HepG2 (cell line): ENCODE data around the gene TMEM200A.

Experiments
- CBX2 ChIP-seq, 2 experiments: fragments of 200-600 bp in 1 of 2; sonication (generic); formaldehyde crosslinking in 1 of 2; IDR thresholded peaks; 2 replicates each; pipeline versions ENCODE4 v1.7.0 to v1.8.1; 2018 to 2022; ENCODE audit warnings: low read depth in 2 of 2, low read length in 1 of 2, mild to moderate bottlenecking in 1 of 2, missing genetic modification reagents in 1 of 2
- ESRRA ChIP-seq: sonication (generic); formaldehyde crosslinking; IDR thresholded peaks from 2 replicates; pipeline ENCODE4 v1.5.1; 2020; ENCODE audit warnings: mild to moderate bottlenecking, low read depth, missing genetic modification reagents
- GABPA ChIP-seq, 2 experiments: IDR thresholded peaks; 2 replicates each; pipeline ENCODE4 v1.6.1; 2011 to 2016; ENCODE audit warnings: low read depth in 2 of 2, low read length in 1 of 2, missing biosample characterization in 1 of 2, missing genetic modification characterization in 1 of 2
- POLR2AphosphoS5 ChIP-seq: IDR thresholded peaks from 2 replicates; pipeline ENCODE4 v1.6.1; 2012; ENCODE audit warnings: low read depth, low read length
- ZNF431 ChIP-seq: sonication (generic); formaldehyde crosslinking; IDR thresholded peaks from 2 replicates; pipeline ENCODE4 v1.9.0; 2022; ENCODE audit warnings: missing genetic modification reagents, low read depth, mild to moderate bottlenecking, borderline replicate concordance
- ZNF629 ChIP-seq: sonication (generic); formaldehyde crosslinking; conservative IDR thresholded peaks from 2 replicates; pipeline ENCODE4 v1.5.0; 2020; ENCODE audit warnings: missing genetic modification reagents
- TF ChIP-seq, protein P1 (sequence below): sonication (generic); formaldehyde crosslinking; IDR thresholded peaks from 2 replicates; pipeline ENCODE4 v1.4.0; 2020; ENCODE audit warnings: mild to moderate bottlenecking, missing genetic modification reagents, borderline replicate concordance
- TF ChIP-seq, protein P2 (sequence below): sonication (generic); formaldehyde crosslinking; IDR thresholded peaks from 2 replicates; pipeline ENCODE4 v1.4.0; 2020; ENCODE audit warnings: missing genetic modification reagents
- TF ChIP-seq, protein P3 (sequence below): sonication (generic); formaldehyde crosslinking; IDR thresholded peaks from 2 replicates; pipeline ENCODE4 v1.4.0; 2020; ENCODE audit warnings: missing genetic modification reagents
- TF ChIP-seq, protein P4 (sequence below): sonication (generic); formaldehyde crosslinking; IDR thresholded peaks from 2 replicates; pipeline ENCODE4 v1.9.0; 2022; ENCODE audit warnings: missing genetic modification reagents, mild to moderate bottlenecking, borderline replicate concordance
- TF ChIP-seq, protein P5 (sequence below): sonication (generic); formaldehyde crosslinking; IDR thresholded peaks from one replicate; pipeline ENCODE4 v1.5.1; 2020; ENCODE audit warnings: mild to moderate bottlenecking, missing genetic modification reagents; ENCODE audit errors: not compliant biosample characterization
- TF ChIP-seq, protein P6 (sequence below): sonication (generic); formaldehyde crosslinking; IDR thresholded peaks from 2 replicates; pipeline ENCODE4 v1.4.0; 2020; ENCODE audit warnings: missing genetic modification reagents
- TF ChIP-seq, protein P7 (sequence below): sonication (generic); formaldehyde crosslinking; IDR thresholded peaks from 2 replicates; pipeline ENCODE4 v1.5.0; 2020; ENCODE audit warnings: mild to moderate bottlenecking, missing genetic modification reagents, moderate library complexity

DNA sequence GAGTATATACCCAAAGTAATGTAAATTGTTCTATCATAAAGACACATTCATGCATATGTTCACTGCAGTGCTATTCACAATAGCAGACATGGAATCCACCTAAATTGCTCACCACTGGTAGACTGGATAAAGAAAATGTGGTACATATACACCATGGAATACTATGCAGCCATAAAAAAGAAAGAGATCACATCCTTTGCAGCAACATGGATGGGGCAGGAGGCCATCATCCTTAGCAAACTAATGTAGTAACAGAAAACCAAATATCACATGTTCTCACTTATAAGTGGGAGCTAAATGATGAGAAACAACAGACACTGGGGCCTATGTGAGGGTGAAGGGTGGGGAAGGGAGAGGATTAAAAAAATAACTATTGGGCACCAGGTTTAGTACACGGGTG is 11.5 kb upstream of the TMEM200A start:
- TF ChIP-seq ZNF629 (CRISPR knock-in tag) (no peak), CBX2 (IDR thresholded peaks at IDR 0.05; ENCODE audit: low read depth, low read length) (no peak), CBX2 (CRISPR knock-in tag; IDR thresholded peaks at IDR 0.05; ENCODE audit: low read depth) (no peak), ESRRA (CRISPR knock-in tag) (no peak), GABPA (IDR thresholded peaks at IDR 0.05; ENCODE audit: low read depth, low read length) (no peak), GABPA (CRISPR knock-in tag; IDR thresholded peaks at IDR 0.05; ENCODE audit: low read depth) (no peak), ZNF431 (CRISPR knock-in tag) (no peak), POLR2AphosphoS5 (no peak)
- TF ChIP-seq, protein P1, sequence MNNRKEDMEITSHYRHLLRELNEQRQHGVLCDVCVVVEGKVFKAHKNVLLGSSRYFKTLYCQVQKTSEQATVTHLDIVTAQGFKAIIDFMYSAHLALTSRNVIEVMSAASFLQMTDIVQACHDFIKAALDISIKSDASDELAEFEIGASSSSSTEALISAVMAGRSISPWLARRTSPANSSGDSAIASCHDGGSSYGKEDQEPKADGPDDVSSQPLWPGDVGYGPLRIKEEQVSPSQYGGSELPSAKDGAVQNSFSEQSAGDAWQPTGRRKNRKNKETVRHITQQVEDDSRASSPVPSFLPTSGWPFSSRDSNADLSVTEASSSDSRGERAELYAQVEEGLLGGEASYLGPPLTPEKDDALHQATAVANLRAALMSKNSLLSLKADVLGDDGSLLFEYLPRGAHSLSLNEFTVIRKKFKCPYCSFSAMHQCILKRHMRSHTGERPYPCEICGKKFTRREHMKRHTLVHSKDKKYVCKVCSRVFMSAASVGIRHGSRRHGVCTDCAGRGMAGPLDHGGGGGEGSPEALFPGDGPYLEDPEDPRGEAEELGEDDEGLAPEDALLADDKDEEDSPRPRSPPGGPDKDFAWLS (CRISPR knock-in tag), result no peak
- TF ChIP-seq, protein P2, sequence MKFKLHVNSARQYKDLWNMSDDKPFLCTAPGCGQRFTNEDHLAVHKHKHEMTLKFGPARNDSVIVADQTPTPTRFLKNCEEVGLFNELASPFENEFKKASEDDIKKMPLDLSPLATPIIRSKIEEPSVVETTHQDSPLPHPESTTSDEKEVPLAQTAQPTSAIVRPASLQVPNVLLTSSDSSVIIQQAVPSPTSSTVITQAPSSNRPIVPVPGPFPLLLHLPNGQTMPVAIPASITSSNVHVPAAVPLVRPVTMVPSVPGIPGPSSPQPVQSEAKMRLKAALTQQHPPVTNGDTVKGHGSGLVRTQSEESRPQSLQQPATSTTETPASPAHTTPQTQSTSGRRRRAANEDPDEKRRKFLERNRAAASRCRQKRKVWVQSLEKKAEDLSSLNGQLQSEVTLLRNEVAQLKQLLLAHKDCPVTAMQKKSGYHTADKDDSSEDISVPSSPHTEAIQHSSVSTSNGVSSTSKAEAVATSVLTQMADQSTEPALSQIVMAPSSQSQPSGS (CRISPR knock-in tag), result no peak
- TF ChIP-seq, protein P3, sequence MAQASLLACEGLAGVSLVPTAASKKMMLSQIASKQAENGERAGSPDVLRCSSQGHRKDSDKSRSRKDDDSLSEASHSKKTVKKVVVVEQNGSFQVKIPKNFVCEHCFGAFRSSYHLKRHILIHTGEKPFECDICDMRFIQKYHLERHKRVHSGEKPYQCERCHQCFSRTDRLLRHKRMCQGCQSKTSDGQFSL (CRISPR knock-in tag), result no peak
- TF ChIP-seq, protein P4, sequence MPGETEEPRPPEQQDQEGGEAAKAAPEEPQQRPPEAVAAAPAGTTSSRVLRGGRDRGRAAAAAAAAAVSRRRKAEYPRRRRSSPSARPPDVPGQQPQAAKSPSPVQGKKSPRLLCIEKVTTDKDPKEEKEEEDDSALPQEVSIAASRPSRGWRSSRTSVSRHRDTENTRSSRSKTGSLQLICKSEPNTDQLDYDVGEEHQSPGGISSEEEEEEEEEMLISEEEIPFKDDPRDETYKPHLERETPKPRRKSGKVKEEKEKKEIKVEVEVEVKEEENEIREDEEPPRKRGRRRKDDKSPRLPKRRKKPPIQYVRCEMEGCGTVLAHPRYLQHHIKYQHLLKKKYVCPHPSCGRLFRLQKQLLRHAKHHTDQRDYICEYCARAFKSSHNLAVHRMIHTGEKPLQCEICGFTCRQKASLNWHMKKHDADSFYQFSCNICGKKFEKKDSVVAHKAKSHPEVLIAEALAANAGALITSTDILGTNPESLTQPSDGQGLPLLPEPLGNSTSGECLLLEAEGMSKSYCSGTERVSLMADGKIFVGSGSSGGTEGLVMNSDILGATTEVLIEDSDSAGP (CRISPR knock-in tag), result no peak
- TF ChIP-seq, protein P5, sequence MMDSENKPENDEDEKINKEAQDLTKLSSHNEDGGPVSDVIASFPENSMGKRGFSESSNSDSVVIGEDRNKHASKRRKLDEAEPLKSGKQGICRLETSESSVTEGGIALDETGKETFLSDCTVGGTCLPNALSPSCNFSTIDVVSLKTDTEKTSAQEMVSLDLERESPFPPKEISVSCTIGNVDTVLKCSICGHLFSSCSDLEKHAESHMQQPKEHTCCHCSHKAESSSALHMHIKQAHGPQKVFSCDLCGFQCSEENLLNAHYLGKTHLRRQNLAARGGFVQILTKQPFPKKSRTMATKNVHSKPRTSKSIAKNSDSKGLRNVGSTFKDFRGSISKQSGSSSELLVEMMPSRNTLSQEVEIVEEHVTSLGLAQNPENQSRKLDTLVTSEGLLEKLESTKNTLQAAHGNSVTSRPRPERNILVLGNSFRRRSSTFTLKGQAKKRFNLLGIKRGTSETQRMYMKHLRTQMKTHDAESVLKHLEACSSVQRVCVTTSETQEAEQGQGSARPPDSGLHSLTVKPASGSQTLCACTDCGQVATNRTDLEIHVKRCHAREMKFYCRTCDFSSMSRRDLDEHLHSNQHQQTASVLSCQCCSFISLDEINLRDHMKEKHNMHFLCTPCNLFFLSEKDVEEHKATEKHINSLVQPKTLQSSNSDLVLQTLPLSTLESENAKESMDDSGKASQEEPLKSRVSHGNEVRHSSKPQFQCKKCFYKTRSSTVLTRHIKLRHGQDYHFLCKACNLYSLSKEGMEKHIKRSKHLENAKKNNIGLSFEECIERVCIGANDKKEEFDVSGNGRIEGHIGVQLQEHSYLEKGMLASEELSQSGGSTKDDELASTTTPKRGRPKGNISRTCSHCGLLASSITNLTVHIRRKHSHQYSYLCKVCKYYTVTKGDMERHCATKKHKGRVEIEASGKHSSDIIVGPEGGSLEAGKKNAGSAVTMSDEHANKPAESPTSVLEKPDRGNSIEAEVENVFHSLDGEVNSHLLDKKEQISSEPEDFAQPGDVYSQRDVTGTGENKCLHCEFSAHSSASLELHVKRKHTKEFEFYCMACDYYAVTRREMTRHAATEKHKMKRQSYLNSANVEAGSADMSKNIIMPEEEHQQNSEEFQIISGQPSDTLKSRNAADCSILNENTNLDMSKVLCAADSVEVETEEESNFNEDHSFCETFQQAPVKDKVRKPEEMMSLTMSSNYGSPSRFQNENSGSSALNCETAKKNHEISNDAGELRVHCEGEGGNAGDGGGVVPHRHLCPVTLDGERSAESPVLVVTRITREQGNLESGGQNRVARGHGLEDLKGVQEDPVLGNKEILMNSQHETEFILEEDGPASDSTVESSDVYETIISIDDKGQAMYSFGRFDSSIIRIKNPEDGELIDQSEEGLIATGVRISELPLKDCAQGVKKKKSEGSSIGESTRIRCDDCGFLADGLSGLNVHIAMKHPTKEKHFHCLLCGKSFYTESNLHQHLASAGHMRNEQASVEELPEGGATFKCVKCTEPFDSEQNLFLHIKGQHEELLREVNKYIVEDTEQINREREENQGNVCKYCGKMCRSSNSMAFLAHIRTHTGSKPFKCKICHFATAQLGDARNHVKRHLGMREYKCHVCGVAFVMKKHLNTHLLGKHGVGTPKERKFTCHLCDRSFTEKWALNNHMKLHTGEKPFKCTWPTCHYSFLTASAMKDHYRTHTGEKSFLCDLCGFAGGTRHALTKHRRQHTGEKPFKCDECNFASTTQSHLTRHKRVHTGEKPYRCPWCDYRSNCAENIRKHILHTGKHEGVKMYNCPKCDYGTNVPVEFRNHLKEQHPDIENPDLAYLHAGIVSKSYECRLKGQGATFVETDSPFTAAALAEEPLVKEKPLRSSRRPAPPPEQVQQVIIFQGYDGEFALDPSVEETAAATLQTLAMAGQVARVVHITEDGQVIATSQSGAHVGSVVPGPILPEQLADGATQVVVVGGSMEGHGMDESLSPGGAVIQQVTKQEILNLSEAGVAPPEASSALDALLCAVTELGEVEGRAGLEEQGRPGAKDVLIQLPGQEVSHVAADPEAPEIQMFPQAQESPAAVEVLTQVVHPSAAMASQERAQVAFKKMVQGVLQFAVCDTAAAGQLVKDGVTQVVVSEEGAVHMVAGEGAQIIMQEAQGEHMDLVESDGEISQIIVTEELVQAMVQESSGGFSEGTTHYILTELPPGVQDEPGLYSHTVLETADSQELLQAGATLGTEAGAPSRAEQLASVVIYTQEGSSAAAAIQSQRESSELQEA (CRISPR knock-in tag), result no peak
- TF ChIP-seq, protein P6, sequence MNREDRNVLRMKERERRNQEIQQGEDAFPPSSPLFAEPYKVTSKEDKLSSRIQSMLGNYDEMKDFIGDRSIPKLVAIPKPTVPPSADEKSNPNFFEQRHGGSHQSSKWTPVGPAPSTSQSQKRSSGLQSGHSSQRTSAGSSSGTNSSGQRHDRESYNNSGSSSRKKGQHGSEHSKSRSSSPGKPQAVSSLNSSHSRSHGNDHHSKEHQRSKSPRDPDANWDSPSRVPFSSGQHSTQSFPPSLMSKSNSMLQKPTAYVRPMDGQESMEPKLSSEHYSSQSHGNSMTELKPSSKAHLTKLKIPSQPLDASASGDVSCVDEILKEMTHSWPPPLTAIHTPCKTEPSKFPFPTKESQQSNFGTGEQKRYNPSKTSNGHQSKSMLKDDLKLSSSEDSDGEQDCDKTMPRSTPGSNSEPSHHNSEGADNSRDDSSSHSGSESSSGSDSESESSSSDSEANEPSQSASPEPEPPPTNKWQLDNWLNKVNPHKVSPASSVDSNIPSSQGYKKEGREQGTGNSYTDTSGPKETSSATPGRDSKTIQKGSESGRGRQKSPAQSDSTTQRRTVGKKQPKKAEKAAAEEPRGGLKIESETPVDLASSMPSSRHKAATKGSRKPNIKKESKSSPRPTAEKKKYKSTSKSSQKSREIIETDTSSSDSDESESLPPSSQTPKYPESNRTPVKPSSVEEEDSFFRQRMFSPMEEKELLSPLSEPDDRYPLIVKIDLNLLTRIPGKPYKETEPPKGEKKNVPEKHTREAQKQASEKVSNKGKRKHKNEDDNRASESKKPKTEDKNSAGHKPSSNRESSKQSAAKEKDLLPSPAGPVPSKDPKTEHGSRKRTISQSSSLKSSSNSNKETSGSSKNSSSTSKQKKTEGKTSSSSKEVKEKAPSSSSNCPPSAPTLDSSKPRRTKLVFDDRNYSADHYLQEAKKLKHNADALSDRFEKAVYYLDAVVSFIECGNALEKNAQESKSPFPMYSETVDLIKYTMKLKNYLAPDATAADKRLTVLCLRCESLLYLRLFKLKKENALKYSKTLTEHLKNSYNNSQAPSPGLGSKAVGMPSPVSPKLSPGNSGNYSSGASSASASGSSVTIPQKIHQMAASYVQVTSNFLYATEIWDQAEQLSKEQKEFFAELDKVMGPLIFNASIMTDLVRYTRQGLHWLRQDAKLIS, result no peak
- TF ChIP-seq, protein P7, sequence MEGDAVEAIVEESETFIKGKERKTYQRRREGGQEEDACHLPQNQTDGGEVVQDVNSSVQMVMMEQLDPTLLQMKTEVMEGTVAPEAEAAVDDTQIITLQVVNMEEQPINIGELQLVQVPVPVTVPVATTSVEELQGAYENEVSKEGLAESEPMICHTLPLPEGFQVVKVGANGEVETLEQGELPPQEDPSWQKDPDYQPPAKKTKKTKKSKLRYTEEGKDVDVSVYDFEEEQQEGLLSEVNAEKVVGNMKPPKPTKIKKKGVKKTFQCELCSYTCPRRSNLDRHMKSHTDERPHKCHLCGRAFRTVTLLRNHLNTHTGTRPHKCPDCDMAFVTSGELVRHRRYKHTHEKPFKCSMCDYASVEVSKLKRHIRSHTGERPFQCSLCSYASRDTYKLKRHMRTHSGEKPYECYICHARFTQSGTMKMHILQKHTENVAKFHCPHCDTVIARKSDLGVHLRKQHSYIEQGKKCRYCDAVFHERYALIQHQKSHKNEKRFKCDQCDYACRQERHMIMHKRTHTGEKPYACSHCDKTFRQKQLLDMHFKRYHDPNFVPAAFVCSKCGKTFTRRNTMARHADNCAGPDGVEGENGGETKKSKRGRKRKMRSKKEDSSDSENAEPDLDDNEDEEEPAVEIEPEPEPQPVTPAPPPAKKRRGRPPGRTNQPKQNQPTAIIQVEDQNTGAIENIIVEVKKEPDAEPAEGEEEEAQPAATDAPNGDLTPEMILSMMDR, result no peak
